PC-3 (cell line): ENCODE results near the gene URB2. TPM values are rescaled to one million over a fixed set of nuclear protein-coding genes. Genes with fewer than 3 reads are reported as not detected.
A peak's percentile ranks its signal among the peaks of the same experiment; 100 is the strongest.

Experiments used
- ATAC-seq: fragments of 200-7000 bp; cut with Tn5 transposase; 2 replicates; pipeline ENCODE4 v1.9.1; 2020; ENCODE audit warnings: mild to moderate bottlenecking, moderate library complexity
- BruUV-seq: library from RNA; stranded (reverse); fragments of 400-500 nt; replicated peaks from 2 replicates; lab custom pipeline; 2021; lab: Mats Ljungman, UMichigan
- CTCF ChIA-PET: fragments of 300-600 bp; sonication (Branson Sonifier 250); formaldehyde crosslinking; loops from one replicate; lab custom pipeline; 2022; ENCODE audit warnings: antibody characterized with exemption; lab: Charles Lee
- POLR2A ChIA-PET: fragments of 300-600 bp; sonication (Branson Sonifier 250); formaldehyde crosslinking; loops from one replicate; lab custom pipeline; 2022; ENCODE audit warnings: antibody characterized with exemption; ENCODE audit not compliant: unreplicated experiment; lab: Charles Lee
- DNase-seq: peaks from one replicate; pipeline ENCODE4 v3.0.0-alpha.2; 2015
- H2AFZ ChIP-seq: fragments of 300-600 bp; sonication (generic); 2 replicates; pipeline ENCODE4 v1.6.0; 2016; ENCODE audit warnings: antibody characterized with exemption, low read length
- H3F3A ChIP-seq: fragments of 300-600 bp; sonication (generic); one replicate; pipeline ENCODE4 v1.6.0; 2017; ENCODE audit warnings: antibody characterized with exemption, low read length, control low read depth, mild to moderate bottlenecking; ENCODE audit not compliant: unreplicated experiment
- H3K27ac ChIP-seq: fragments of 300-600 bp; sonication (generic); 2 replicates; pipeline ENCODE4 v1.5.1; 2016; ENCODE audit warnings: mild to moderate bottlenecking, low read length
- H3K27me3 ChIP-seq: fragments of 300-600 bp; sonication (generic); 2 replicates; pipeline ENCODE4 v1.6.1; 2016; ENCODE audit warnings: low read length, mixed read lengths
- H3K36me3 ChIP-seq: fragments of 300-600 bp; sonication (generic); 2 replicates; pipeline ENCODE4 v1.6.1; 2016; ENCODE audit warnings: low read depth, mixed run types, low read length, mixed read lengths
- H3K4me1 ChIP-seq: fragments of 300-600 bp; sonication (generic); 2 replicates; pipeline ENCODE4 v1.5.1; 2016; ENCODE audit warnings: low read length; ENCODE audit not compliant: insufficient read depth
- H3K4me2 ChIP-seq: fragments of 300-600 bp; sonication (generic); 2 replicates; pipeline ENCODE4 v1.6.0; 2016; ENCODE audit warnings: low read length
- H3K4me3 ChIP-seq: fragments of 300-600 bp; sonication (generic); 2 replicates; pipeline ENCODE4 v1.5.1; 2016; ENCODE audit warnings: mild to moderate bottlenecking, low read length, mixed read lengths
- H3K79me2 ChIP-seq: fragments of 300-600 bp; sonication (generic); 2 replicates; pipeline ENCODE4 v1.6.1; 2017; ENCODE audit warnings: low read length, mixed read lengths
- H3K9ac ChIP-seq: fragments of 300-600 bp; sonication (generic); 2 replicates; pipeline ENCODE4 v1.6.0; 2016; ENCODE audit warnings: mild to moderate bottlenecking, low read length
- H3K9me2 ChIP-seq: fragments of 300-600 bp; sonication (generic); replicated peaks from 2 replicates; pipeline ENCODE4 v1.6.1; 2016; ENCODE audit warnings: mixed run types, low read length, mixed read lengths
- H3K9me3 ChIP-seq: fragments of 300-600 bp; sonication (generic); 2 replicates; pipeline ENCODE4 v1.6.1; 2016; ENCODE audit warnings: low read length, mixed read lengths
- H4K20me1 ChIP-seq: fragments of 300-600 bp; sonication (generic); 2 replicates; pipeline ENCODE4 v1.6.1; 2016; ENCODE audit warnings: low read length, mixed read lengths
- CTCF ChIP-seq: fragments of 300-600 bp; sonication (generic); conservative IDR thresholded peaks from 2 replicates; pipeline ENCODE4 v1.5.1; 2017; ENCODE audit warnings: antibody characterized with exemption, low read depth, mild to moderate bottlenecking, low read length
- EZH2 ChIP-seq: fragments of 300-600 bp; sonication (generic); IDR thresholded peaks from one replicate; pipeline ENCODE4 v1.6.1; 2017; ENCODE audit warnings: antibody characterized with exemption, mild to moderate bottlenecking, low read length; ENCODE audit not compliant: unreplicated experiment
- EZH2phosphoT487 ChIP-seq: fragments of 300-600 bp; sonication (generic); IDR thresholded peaks from 2 replicates; pipeline ENCODE4 v1.6.1; 2018; ENCODE audit warnings: mild to moderate bottlenecking, antibody characterized with exemption, low read length, borderline replicate concordance
- intact Hi-C: fragments of 100-400 bp; cut with micrococcal nuclease; formaldehyde crosslinking; loops from 2 replicates; pipeline ENCODE4 v1.9.0; 2023
- total RNA-seq: library from RNA; depleted of rRNA; stranded (reverse); fragments of >200 nt; gene quantifications from 2 replicates; pipeline ENCODE4 v1.2.3, GENCODE V29; 2014

The URB2 gene
- total RNA-seq, 1 experiment from 2014 or later = 26.2 TPM

- no peak overlapping the region for H2AFZ ChIP-seq
- intact Hi-C loops = no loop called here
- peaks cover 11% of the 10 kb centered on the region; the same call in 1 of the 2 replicates for H3K36me3 ChIP-seq
- no peak overlapping the region for H3K27ac ChIP-seq
- CTCF ChIA-PET = no interaction called here
- no peak overlapping the region for H3K9ac ChIP-seq
- ATAC-seq (no peak), DNase-seq (peak; percentile 42)
- H3K4me2 ChIP-seq = no peak overlapping the region
- H3K4me1 ChIP-seq = peaks cover 18% of the 10 kb centered on the region
- no peaks in the 10 kb centered on the region for H3K9me3 ChIP-seq
- peaks cover 81% of the 10 kb centered on the region for H3K79me2 ChIP-seq
- TF ChIP-seq EZH2 = no peak
- TF ChIP-seq CTCF = no peak
- TF ChIP-seq EZH2phosphoT487 = no peak
- no peaks in the 10 kb centered on the region for H3K27me3 ChIP-seq
- no peaks in the 10 kb centered on the region for H3K9me2 ChIP-seq
- peaks cover 47% of the 10 kb centered on the region for H4K20me1 ChIP-seq
- no TSS peak for BruUV-seq
- POLR2A ChIA-PET = no interaction called here
- H3K4me3 ChIP-seq = no peak overlapping the region
- H3F3A ChIP-seq = no peaks in the 10 kb centered on the region
Observed at GRCh38 chr1:229629261-229629660, 3.2 kb downstream of the URB2 start.

GRCh38 chr1:229631148-229631547, 5.1 kb downstream of the URB2 start:
- no TSS peak for BruUV-seq
- H3K36me3 ChIP-seq = peaks cover 30% of the 10 kb centered on the region; the same call in 1 of the 2 replicates
- no peak for DNase-seq
- no peaks in the 10 kb centered on the region for H3K27me3 ChIP-seq
- intact Hi-C loops = no loop called here
- ATAC-seq = no peak
- peaks cover 14% of the 10 kb centered on the region for H3K4me1 ChIP-seq
- no peak overlapping the region for H3K9ac ChIP-seq
- no peaks in the 10 kb centered on the region for H3K9me3 ChIP-seq
- no peak overlapping the region for H3K27ac ChIP-seq
- POLR2A ChIA-PET = interaction anchor here (0.6 kb wide), 1 partner anchor 72 kb away, joined by 4 read pairs; no protein-coding TSS in a partner anchor
- peaks cover 84% of the 10 kb centered on the region for H3K79me2 ChIP-seq
- H2AFZ ChIP-seq = no peak overlapping the region
- TF ChIP-seq EZH2 (no peak), CTCF (no peak), EZH2phosphoT487 (no peak)
- no peaks in the 10 kb centered on the region for H3F3A ChIP-seq
- peaks cover 44% of the 10 kb centered on the region for H4K20me1 ChIP-seq
- no peaks in the 10 kb centered on the region for H3K9me2 ChIP-seq
- no peak overlapping the region for H3K4me3 ChIP-seq
- no peak overlapping the region for H3K4me2 ChIP-seq
- CTCF ChIA-PET = no interaction called here

- DNase-seq (no peak), ATAC-seq (no peak)
- Histone ChIP-seq H3K4me3 (no peak overlapping the region), H3K36me3 (peaks cover 38% of the 10 kb centered on the region; the same call in 1 of the 2 replicates), H3F3A (no peaks in the 10 kb centered on the region), H3K9me2 (no peaks in the 10 kb centered on the region), H3K4me1 (peaks cover 14% of the 10 kb centered on the region), H2AFZ (no peak overlapping the region), H3K27me3 (no peaks in the 10 kb centered on the region), H4K20me1 (peaks cover 38% of the 10 kb centered on the region), H3K27ac (no peak overlapping the region), H3K9ac (no peak overlapping the region), H3K9me3 (no peaks in the 10 kb centered on the region), H3K79me2 (peaks cover 84% of the 10 kb centered on the region), H3K4me2 (no peak overlapping the region)
- intact Hi-C loops = no loop called here
- ChIA-PET CTCF (interaction anchor here (0.7 kb wide), 1 partner anchor 109 kb away, joined by 4 read pairs; no protein-coding TSS in a partner anchor), POLR2A (no interaction called here)
- TF ChIP-seq EZH2 = no peak
- TF ChIP-seq CTCF = no peak
- TF ChIP-seq EZH2phosphoT487 = no peak
- no TSS peak for BruUV-seq
Observed at GRCh38 chr1:229631966-229632365, 5.9 kb downstream of the URB2 start.
